G401.6 (cell line): Measurements from ENCODE around the gene TBX19.

Source experiments
- FAIRE-seq: peaks from 2 replicates; lab custom pipeline; 2012; peaks lifted over from hg19 to GRCh38; lab: Jason Lieb, UNC

Gene TBX19

DNA sequence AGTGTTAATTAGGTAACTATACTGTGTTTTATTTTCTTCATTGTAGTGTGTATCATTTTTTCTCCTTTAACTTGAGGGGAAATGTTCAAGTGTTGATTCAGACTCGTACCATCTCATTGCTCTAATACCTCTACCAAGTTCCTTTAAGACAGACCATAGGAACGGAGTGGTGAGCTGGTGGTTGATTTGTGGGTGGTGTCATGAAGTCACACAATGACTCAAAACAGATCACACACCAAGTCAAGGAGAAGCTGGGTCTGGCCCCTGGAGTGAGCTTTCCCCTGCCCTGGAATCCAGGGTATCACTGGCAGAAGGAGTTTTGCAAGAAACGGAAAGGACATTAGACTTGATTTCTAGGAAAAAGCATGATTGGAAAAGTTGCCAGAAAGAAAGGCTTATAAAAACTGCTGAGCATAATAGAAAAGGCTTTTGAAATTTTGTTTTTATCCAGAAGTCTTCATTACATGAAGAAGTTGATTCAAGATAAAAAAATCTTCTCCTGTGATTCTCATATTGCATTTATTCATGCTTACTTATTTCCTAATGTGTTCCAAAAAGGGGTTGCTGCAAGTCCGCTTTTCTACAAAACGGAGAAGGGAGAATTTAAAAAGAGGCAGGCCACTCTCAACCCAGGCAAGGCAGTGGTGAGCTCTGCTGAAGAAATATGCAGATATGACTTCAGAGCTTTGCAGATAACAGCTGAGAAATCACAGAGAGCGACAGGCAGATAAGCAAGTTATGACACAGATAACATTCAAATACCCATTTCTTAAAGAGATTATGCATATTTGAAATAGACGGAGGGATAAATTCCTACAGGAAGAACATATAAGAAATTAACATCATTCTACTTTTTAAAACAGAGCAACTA is 79.7 kb downstream of the TBX19 start:
- no peak for FAIRE-seq

DNA sequence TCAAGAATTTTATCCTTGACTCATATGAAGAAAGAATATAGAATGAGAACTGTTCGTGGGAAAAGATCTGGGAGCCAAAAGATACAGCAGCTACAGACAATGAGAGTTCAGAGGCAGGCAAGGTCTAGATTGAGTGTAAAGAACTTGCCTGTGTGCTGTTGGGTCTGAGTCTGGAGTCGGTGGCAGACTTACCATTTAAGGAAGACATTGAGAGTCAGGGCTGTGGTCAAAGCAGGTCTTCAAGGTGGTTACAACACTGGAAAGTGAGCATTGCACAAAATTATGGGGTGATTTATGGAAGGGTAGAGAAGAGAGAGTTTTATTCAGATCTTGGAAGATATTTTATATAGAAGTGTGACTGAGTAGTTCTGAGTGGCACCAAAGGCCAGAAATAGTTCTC is 80.6 kb downstream of the TBX19 start:
- no peak for FAIRE-seq

DNA sequence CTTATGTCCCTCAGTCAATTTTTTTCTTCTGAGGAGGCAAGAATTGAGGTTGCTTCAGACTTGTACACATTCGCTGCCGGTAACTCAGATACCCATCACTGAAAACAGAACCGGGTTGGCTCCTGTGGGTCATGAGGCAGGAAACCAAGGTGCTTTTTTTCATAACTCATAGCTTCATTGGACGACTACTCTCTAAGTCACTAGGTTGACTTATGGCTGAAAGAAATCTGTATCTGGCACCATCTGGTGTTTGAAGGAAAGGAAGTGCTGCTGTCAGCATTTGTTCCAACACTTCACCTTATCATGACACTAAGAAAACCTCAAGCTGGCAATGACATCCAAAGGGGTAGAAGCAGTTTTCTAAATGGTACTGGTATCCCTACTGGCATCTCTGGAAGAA is 82.3 kb downstream of the TBX19 start:
- FAIRE-seq: no peak
